Measurements from ENCODE around the gene USP12.

GRCh38 chr13:27077451-27077850 lies 94.2 kb downstream of the USP12 start:
- TF ChIP-seq CTCF (IDR thresholded peaks at IDR 0.05) (no peak), POLR2A (IDR thresholded peaks at IDR 0.05) (no peak)
